Mucosa of descending colon (tissue), 3 donors: ENCODE data around the gene NEUROD6. TPM values are rescaled to one million over a fixed set of nuclear protein-coding genes. Genes with fewer than 3 reads are reported as not detected.

Experiments
- ATAC-seq: fragments of 200-7000 bp; cut with Tn5 transposase; one replicate; pipeline ENCODE4 v1.9.1; 2020; ENCODE audit warnings: mild to moderate bottlenecking, moderate library complexity
- DNase-seq, 3 donors: peaks; one replicate each; pipeline ENCODE4 v3.0.0-alpha.2; 2020
- H3K36me3 ChIP-seq: fragments of 200-600 bp; one replicate; pipeline ENCODE4 v1.8.0; 2021; ENCODE audit warnings: low read depth, mild to moderate bottlenecking
- H3K4me1 ChIP-seq: fragments of 200-600 bp; one replicate; pipeline ENCODE4 v1.8.0; 2021; ENCODE audit warnings: low read depth, mild to moderate bottlenecking
- H3K4me3 ChIP-seq: fragments of 200-600 bp; one replicate; pipeline ENCODE4 v1.8.0; 2021; ENCODE audit warnings: mild to moderate bottlenecking
- H3K9me3 ChIP-seq: fragments of 200-600 bp; one replicate; pipeline ENCODE4 v1.8.0; 2021; ENCODE audit warnings: mild to moderate bottlenecking
- CTCF ChIP-seq: fragments of 200-600 bp; IDR thresholded peaks from one replicate; pipeline ENCODE4 v1.8.0; 2022; ENCODE audit warnings: antibody characterized with exemption, mild to moderate bottlenecking
- intact Hi-C, 2 donors: fragments of 100-400 bp; cut with DNase I in 1 of 2; cut with micrococcal nuclease in 1 of 2; formaldehyde crosslinking; loops; one replicate each; pipeline versions ENCODE4 v1.11.0 to v1.11.1; 2022; cut with DNase I, micrococcal nuclease
- long read RNA-seq, 2 donors: library from polyadenylated mRNA; unstranded; transcript quantifications; one replicate each; pipeline ENCODE4 v2.0.0, GENCODE V29; 2019 to 2021
- total RNA-seq, 3 donors: library from RNA; stranded (reverse); fragmentation: NEBNext Ultra II Directional in 2 of 3; extraction: Animal tissue kit (Norgen Biotek cat#: 25700) in 2 of 3; gene quantifications; one replicate each; pipeline versions ENCODE4 v1.2.1 to v1.2.4, GENCODE V29; 2021 to 2023
- donor health status: DM: no; HTN: no; CAD: no; lungs with moderate emphysema.
- donor health status: DM: no; HTN: no; CAD: no.
- donor health status: DM: no; HTN: yes; CAD: no.

The NEUROD6 gene
- total RNA-seq = not detected
- long read RNA-seq, donor 1 = 0 reads
- long read RNA-seq, donor 2 = 0 reads

GRCh38 chr7:31340603-31341002 is at the start of gene NEUROD6:
NEUROD6 (minus strand) TSS chr7:31340726; CDS start chr7:31339268, 1,458 bp downstream.
- no peaks in the 10 kb centered on the region for H3K36me3 ChIP-seq
- H3K4me3 ChIP-seq = no peak within 1 kb of the TSS
- no peak for TF ChIP-seq CTCF
- H3K4me1 ChIP-seq = peaks cover 8% of the 10 kb centered on the region
- no peaks in the 10 kb centered on the region for H3K9me3 ChIP-seq
- intact Hi-C loops = no loop called here
- no peak for DNase-seq
- ATAC-seq = no peak

GRCh38 chr7:31384466-31384865 is 43.9 kb upstream of the NEUROD6 start:
- no peak overlapping the region for H3K4me3 ChIP-seq
- no peak for DNase-seq
- no peaks in the 10 kb centered on the region for H3K36me3 ChIP-seq
- no peak for ATAC-seq
- no peak for TF ChIP-seq CTCF
- H3K4me1 ChIP-seq = no peaks in the 10 kb centered on the region
- intact Hi-C loops = no loop called here
- no peaks in the 10 kb centered on the region for H3K9me3 ChIP-seq

DNA sequence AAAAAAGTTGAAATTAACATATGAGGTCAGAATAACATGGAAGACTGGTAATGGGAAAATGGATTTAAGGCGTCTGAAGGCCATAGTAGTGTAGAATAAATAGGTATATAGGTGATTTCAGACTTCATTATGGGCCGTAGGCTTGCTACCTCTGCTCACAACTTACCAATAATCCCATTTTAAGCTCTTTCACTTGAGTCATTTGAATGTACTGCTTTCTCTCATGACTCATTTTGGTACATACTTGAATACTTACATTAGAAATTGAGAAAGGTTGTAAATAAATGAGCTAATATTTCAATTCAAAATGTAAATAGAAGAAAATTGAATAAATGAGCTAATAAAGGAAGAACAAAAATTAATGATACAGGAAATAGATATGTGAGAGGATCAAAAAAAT is 42.2 kb upstream of the NEUROD6 start:
- DNase-seq (no peak), ATAC-seq (no peak)
- Histone ChIP-seq H3K36me3 (no peaks in the 10 kb centered on the region), H3K9me3 (no peaks in the 10 kb centered on the region), H3K4me3 (no peak overlapping the region), H3K4me1 (no peaks in the 10 kb centered on the region)
- TF ChIP-seq CTCF = no peak
- intact Hi-C loops = no loop called here

GRCh38 chr7:31373337-31374289 is 33.1 kb upstream of the NEUROD6 start:
- ATAC-seq (peak; percentile 82), DNase-seq (peak in 1 of 3 donors; percentile 75)
- peak; percentile 35 for TF ChIP-seq CTCF
- intact Hi-C loops = no loop called here
- Histone ChIP-seq H3K4me3 (no peak overlapping the region), H3K9me3 (no peaks in the 10 kb centered on the region), H3K36me3 (no peaks in the 10 kb centered on the region), H3K4me1 (no peaks in the 10 kb centered on the region)

- no peaks in the 10 kb centered on the region for H3K36me3 ChIP-seq
- H3K4me1 ChIP-seq = no peaks in the 10 kb centered on the region
- DNase-seq (no peak), ATAC-seq (no peak)
- no peaks in the 10 kb centered on the region for H3K9me3 ChIP-seq
- TF ChIP-seq CTCF = no peak
- intact Hi-C loops = no loop called here
- H3K4me3 ChIP-seq = no peak overlapping the region
These were observed 31.9 kb upstream of the NEUROD6 start for GRCh38 chr7:31372231-31372959.
